Smooth muscle cell of the brain vasculature (primary cell): Measurements from ENCODE around the gene OR6K2.
"Not testable (repeated sequence)": the region's sequence is repeated elsewhere in the genome, so short reads cannot be mapped to it uniquely, and the experiment has no call there.

Source experiments
- DNase-seq: peaks from one replicate; pipeline ENCODE4 v3.0.0-alpha.2; 2012; ENCODE audit warnings: low read depth, low spot score

Gene OR6K2, protein sequence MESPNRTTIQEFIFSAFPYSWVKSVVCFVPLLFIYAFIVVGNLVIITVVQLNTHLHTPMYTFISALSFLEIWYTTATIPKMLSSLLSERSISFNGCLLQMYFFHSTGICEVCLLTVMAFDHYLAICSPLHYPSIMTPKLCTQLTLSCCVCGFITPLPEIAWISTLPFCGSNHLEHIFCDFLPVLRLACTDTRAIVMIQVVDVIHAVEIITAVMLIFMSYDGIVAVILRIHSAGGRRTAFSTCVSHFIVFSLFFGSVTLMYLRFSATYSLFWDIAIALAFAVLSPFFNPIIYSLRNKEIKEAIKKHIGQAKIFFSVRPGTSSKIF

DNA sequence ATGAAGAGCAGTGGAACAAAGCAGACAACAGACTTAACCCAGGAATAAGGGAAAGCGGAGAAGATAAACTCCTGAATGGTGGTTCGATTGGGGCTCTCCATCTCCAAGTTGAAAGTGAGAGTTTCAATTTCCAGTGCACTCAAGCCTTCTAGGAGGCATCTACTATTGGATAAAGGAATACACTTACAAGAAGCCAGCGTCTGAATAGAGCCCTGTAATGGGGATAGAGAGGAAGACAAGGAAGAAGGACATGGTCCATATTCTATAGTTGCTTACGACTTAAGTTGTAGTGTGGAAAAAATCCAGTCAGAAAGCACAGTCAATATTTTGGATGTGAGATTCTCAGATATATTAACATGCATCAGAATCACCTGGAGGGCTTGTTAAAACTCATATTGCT lies at the start of gene OR6K2:
Gene OR6K2, minus strand, starts transcription at position 101 of the 400 bp plus-strand sequence. Its CDS starts 0 bp downstream, at position 101.
- DNase-seq = no peak

DNA sequence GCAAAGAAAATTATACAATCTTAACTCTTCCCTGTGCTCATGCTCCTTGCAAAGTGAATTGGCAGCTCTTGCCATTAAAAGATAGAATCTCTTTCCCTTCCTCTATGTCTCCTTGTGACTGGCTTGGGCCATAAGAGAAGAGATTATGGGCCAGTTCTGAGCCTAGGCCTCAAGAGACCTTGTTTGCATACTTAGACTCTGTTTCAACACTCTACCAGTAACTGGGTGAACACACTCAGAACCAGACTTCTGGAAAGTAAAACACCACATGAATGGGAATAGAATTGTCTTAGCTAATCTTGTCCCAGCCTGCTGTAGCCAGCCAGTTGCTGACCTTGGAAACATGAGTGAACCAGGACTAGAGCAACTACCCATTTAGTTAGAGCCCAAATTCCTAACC lies 35.4 kb upstream of the OR6K2 start:
- no peak for DNase-seq

DNA sequence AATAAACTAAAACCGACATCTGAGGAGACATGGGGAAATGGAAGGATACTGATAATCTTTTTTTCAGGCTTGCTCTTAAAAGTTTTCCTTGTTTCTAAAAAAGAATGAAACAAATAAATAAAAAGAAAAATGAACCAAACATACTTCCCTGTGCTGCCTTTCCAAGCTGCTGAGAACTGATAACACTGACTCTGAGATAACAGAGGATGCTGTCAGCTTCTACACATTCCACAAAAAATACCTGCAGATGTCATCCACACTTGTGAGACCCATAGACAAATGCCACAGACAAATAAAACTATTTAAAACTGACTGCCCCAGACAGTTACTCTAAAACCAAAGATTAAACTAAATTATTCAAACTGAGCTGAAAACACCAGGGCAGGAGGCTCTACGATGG lies 32.1 kb upstream of the OR6K2 start:
- no peak for DNase-seq

DNA sequence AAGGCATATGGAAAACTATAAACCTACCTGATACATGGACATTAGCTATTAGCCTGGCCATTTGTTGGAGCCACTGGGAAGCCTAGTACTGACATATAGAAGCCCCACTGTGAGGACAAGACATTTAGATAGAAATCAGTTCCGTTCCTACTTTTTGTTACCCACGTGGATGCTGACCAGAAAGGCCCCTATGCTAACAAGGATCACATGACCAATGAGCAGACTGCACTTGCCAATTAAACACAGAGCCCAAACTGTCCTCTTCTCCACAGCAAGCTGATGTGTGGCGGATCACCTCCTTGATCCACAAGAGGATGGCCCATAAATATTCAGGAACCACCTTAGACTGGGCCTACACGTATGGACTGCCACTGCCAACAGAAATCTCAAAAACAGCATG lies 31.3 kb upstream of the OR6K2 start:
- DNase-seq = no peak

DNA sequence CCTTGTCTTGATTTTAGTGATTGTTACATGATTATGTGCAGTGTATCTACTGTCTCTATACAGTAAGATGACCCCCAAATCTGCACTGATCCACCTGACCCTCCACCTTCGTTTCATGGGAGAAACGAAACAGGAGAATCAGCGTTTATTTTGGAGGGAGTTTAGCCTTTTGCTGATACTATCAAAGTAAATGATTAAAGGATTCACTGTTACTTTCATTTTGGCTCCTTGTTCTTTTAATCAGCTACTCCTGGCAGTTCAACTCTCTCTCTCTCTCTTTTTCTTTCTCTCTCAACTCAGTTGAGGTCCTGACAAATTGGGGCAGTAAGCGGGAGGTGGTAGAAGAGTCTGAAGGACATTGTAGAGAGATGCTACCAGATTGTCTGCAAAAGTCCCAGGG lies 30.0 kb upstream of the OR6K2 start:
- DNase-seq = no peak

DNA sequence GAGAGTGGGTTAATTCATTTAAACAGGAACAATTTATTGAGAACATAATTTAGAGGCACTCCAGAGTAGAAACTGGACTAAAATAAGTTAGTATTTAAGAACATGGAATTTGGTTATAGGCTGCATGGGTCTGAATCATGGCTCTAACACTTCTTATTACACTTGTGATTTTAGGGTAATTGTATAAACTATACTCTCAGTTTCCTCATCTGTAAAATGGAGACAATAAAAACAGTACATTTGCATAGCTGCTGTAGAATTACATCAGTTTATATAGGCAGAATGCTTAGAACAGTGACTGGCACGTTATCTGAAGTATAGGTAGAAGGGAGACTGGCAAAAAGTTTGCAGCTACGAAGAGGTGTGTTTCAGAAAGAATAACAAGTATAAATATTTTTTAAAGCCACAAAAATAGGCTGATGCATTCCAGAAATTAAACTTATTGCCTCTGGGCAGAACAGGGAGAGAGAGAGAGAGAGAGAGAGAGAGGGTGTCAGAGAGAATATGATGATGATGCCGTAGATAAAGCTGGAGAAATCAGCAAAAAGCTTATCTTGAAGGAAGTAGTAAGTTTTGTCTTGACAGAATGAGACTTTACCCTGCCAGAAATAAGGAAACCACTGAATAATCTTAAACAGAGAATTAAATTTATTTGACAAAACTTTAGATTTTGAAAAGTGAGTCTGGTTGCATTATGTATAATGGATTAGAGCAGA lies 28.2 kb upstream of the OR6K2 start:
- DNase-seq = no peak

DNA sequence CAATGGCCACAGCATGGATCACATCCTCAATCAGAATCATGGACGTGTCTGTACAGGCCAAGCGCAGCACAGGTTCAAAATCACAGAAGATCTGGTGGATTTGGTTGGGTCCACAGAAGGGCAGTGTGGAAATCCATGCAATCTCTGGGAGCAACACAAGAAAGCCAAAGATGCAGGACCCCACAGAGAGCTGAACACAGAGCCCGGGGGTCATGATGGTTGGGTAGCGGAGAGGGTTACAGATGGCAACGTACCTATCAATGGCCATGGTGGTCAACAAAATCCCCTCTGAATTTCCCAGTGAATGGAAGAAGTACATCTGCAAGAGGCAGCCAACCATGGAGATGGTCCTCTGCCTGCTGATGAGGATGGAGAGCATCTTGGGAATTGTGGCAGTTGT lies 24.0 kb upstream of the OR6K2 start:
- DNase-seq = no peak

DNA sequence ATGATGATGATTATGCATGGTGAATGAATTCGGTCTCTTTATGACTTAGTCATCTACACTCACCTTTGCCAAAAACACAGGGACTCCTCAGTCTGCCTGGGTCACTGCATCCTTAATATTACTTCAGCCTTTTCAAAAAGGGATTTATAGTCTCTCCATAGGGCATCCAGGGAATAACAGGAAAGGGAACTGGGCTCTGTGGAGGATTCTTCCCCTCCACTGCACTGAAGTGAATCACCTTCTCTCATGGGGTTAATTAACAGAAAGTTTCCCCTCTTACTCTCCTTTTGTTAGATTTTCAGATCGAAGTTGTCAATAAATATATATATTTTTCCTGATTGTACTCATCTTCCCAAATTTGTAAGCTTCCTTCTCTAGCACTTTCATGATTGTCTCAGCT lies 20.2 kb upstream of the OR6K2 start, which contains the start of gene OR6K3:
Gene OR6K3, minus strand, starts transcription at position 101 of the 400 bp plus-strand sequence. CDS start 2,605 bp downstream, outside the sequence.
- no peak for DNase-seq

DNA sequence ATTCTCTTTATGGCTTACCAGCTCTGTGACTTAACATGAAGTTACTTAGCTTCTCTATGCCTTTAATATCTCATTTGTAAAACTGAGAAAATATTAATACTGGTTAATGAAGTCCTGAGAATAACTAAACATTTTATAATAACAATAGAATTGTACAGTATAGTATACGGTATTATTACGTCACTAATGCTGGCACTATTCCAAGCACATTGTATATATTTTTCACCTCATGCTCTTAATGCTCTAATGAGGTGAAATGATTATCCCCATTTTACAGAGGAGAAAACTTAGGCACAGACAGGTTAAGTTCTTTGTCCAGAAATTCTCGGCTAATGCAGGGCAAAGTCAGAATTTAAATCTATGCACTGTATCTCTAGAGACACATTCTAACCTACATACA lies 19.2 kb upstream of the OR6K2 start:
- no peak for DNase-seq

DNA sequence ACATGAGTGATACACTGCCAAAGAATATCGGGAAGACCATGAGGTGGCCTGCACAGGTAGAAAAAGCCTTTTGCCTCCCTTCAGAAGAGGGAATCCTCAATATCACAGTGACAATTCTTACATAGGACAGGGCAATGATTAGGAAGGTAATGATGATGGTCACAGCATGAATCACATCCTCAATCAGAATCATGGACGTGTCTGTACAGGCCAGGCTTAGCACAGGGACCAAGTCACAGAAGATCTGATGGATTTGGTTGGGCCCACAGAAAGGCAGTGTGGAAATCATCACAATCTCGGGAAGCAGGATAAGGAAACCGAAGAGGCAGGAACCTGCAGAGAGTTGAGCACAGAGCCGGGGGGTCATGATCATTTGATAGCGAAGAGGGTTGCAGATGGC lies 16.9 kb upstream of the OR6K2 start:
- no peak for DNase-seq

DNA sequence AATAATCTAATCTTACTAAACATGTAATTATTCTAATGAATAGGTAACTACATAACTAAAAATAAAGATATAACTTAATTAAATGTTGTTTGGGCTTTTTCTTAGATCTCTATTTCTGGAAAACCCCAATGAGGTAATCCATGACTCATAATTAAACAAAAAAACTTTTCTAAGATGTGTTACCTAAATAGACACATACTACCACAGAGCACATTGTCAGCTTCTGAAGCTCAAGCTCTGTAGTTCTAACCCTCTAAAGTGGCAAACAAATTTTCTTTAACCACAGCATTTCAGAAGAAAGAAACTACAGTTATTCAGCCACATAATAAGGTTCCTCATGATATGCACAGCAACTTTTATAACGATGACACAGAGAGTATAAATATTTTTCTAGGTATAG lies 15.9 kb upstream of the OR6K2 start:
- no peak for DNase-seq

DNA sequence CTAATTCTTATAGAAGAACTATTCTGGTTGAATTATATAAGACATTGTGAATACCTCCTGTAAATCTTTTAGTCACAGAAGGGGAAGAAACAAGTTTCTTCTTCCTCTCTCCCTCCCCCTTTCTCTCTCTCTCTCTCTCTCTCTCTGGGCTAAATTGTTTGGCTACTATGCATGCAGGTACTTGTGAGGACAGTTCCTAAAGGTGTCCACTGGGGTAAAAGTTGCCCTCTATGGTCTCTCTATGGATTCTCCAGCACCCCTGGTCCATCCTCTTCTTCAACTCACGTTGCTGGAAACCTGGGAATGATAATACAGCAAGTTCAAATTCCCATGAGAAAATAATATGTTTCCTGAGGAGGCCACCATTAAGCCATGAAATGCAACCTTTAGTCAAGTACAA lies 14.3 kb upstream of the OR6K2 start:
- no peak for DNase-seq

DNA sequence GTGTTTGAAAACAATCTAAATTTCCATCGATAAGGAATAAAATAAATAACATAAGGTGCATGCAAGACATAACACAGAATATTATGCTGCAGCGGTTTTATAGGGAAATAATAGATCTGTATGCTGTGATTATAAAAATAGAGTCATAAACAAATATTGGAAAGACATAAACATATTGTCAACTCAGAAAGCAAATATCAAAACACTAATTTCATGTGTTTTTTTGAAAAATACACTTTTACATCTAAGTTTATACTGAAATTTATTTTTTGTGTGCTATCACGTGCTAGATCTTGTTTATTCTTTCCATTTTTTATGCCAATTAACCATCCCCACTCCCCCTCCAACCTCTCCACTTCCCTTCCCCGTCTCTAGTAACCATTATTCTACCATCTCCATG lies 10.6 kb upstream of the OR6K2 start:
- no peak for DNase-seq

DNA sequence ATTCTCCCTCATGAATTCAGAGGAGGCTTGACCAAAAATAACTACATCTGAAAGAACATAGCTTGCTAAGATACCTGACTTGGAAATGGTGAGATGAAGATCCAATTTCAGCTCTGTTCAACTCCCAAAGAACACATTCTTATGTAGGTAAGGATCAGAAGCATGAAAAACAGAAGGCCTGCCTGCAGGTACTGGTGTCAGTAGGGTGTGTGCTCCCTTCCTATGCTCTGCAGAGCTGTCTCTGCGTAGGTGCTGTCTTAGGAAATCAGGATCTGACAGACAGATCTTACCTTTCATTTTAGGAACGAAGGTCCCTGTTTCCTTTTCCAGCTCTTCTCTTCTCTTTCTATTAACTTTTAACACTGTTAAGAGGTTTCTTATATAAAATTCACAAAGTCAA lies 5.6 kb upstream of the OR6K2 start:
- no peak for DNase-seq

DNA sequence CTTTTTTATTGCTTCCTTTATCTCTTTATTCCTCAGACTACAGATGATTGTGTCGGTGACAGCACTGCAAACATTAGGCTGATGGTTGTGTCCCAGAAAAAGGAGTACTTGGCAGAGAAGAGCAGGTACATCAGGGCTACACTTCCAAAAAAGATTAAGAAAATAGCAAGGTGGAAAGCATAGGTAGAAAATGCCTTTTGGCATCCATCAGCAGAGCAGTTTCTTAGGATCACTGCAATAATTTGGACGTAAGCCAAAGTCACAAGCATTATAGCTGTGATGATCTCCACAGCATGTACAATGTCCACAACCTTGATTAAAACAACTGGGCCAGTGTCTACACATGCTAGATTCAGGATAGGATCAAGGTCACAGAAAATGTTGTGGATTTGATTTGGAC lies 5.9 kb downstream of the OR6K2 start:
- no peak for DNase-seq

DNA sequence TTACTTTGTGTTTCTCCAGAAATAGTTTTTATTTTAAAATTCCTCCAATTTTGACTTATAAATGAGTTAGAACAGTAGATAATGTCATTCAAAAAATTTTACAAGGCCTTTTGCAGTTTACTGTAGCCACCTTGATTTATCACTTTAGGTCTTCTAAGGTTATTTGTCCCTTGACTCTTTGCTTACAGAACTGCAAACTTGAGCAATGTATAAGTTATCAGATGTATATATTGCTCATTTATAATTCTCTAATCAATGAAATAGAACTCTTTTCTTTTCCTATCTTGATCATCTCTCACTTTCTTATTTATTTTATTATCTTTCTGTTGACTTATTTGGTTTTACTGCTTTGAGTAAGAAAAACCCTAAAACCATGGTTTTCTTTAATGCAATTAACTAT lies 8.1 kb downstream of the OR6K2 start:
- no peak for DNase-seq

DNA sequence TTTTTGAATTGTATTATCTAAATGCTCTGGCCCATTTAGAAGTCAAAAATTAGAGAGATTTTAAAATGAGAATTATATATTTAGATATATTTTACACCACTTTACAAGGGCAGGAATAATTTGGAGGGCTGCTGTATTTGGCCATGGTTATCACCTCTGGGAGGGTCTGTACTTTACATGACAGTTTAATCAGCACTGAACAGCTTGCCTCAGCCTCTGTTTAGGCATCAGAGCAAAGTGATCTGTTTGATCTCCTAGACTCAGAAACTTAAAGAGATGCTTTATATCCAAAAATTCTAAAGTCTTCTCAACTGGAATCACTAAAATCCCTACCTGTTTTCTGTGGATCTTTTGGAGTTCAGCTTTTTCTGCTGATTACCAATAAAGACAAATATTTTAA lies 8.5 kb downstream of the OR6K2 start:
- DNase-seq = no peak

DNA sequence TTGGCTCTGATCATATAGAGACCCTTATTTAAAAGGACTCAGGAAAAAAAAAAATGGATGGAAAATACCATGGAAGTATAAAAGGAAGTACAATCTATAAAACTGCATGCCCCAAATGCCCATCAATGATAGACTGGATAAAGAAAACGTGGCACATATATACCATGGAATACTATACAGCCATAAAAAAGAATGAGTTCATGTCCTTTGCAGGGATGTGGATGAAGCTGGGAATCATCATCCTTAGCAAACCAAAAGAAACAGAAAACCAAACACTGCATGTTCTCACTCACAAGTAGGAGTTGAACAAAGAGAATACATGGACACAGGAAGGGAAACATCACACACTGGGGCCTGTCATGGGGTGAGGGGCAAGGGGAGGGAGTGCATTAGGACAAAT lies 9.3 kb downstream of the OR6K2 start:
- not testable (repeated sequence) for DNase-seq

DNA sequence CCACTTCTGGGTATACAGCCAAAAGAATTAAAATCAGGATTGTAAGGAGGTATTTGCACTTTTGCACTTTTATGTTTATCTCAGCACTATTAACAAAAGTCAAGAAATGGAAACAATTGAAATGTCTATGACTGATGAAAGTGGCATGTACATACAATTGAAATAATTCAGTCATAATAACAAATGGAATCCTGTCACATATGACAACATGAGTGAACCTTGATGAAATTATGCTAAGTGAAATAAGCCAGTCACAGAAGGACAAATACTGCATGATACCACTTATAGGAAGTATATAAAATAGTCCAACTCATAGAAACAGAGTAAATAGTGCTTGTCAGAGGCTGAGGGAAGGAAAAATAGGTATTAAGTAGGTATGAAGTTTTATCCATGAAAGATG lies 10.6 kb downstream of the OR6K2 start:
- no peak for DNase-seq

DNA sequence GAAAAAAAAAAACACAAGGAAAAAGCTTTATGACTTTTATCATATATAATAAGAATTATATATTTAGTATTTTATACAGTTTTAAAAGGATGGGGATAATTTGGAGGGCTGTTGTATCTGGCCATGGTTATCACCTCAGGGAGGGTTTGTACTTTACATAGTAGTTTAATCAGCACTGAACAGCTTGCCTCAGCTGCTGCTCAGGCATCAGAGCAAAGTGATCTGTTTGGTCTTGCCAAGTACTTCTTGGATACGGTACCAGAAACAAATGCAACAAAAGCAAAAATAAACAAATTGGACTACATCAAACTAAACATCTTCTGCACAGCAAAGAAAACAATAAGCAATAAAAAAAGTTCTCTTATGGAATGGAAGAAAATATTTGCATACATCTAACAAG lies 11.3 kb downstream of the OR6K2 start:
- DNase-seq = no peak

DNA sequence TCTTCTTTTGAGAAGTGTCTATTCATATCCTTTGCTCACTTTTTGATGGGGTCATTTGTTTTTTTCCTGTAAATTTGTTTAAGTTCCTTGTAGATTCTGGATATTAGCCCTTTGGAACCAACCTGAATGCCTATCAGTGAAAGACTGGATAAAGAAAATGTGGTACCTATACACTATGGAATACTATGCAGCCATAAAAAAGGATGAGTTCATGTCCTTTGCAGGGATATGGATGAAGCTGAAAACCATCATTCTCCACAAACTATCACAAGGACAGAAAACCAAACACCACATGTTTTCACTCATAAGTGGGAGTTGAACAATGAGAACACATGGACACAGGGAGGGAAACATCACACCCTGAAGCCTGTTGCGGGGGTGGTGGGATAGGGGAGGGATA lies 12.1 kb downstream of the OR6K2 start:
- DNase-seq = not testable (repeated sequence)

DNA sequence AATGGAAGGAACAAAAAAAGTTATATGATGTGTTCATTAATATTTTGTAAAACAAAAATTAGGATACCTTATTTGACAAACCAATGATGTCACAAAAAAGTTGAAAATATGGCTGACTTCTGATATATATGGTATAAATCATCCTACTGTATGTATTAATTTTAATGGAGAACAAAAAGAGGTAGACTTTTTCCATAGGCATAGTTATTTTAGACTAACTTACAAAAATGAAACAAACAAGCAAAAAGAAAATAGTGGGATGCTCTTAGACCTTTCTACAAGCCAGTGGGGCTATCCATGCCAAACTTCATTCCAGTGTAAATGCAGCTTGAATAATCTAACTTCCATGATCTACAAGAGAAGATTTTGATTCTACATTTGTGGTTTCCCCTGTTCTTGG lies 13.4 kb downstream of the OR6K2 start:
- no peak for DNase-seq
